Measurements from ENCODE around the gene EHHADH.
"Not testable (repeated sequence)": the region's sequence is repeated elsewhere in the genome, so short reads cannot be mapped to it uniquely, and the experiment has no call there.

Gene EHHADH

GRCh38 chr3:185250653-185251052, 3.2 kb downstream of the EHHADH start:
- no peak for DNase-seq

GRCh38 chr3:185250247-185250646, 3.6 kb downstream of the EHHADH start:
- no peak for DNase-seq

GRCh38 chr3:185242642-185243041, 11.2 kb downstream of the EHHADH start:
- DNase-seq: no peak

GRCh38 chr3:185236969-185237368, 16.9 kb downstream of the EHHADH start:
- DNase-seq: no peak

GRCh38 chr3:185233328-185233727, 20.5 kb downstream of the EHHADH start:
- DNase-seq: no peak

- not testable (repeated sequence) for DNase-seq
Observed at GRCh38 chr3:185226526-185226925, 27.3 kb downstream of the EHHADH start.

GRCh38 chr3:185225523-185225922, 28.3 kb downstream of the EHHADH start:
- DNase-seq: no peak

GRCh38 chr3:185225080-185225479, 28.8 kb downstream of the EHHADH start:
- no peak for DNase-seq

- no peak for DNase-seq
Observed at GRCh38 chr3:185221203-185221602, 32.6 kb downstream of the EHHADH start.

GRCh38 chr3:185216607-185216958, 37.3 kb downstream of the EHHADH start:
- no peak for DNase-seq

GRCh38 chr3:185215873-185216606, 37.8 kb downstream of the EHHADH start:
- DNase-seq: no peak

GRCh38 chr3:185212559-185212958, 41.3 kb downstream of the EHHADH start:
- DNase-seq: no peak

- DNase-seq: no peak
Observed at GRCh38 chr3:185212086-185212485, 41.8 kb downstream of the EHHADH start.

GRCh38 chr3:185210621-185211142, 43.2 kb downstream of the EHHADH start:
- no peak for DNase-seq

GRCh38 chr3:185208823-185209222, 45.0 kb downstream of the EHHADH start:
- no peak for DNase-seq

- DNase-seq: no peak
Observed at GRCh38 chr3:185207931-185208746, 45.7 kb downstream of the EHHADH start.

GRCh38 chr3:185207481-185207880, 46.4 kb downstream of the EHHADH start:
- no peak for DNase-seq

- DNase-seq: no peak
Observed at GRCh38 chr3:185205865-185206264, 48.0 kb downstream of the EHHADH start.

- DNase-seq: no peak
Observed at GRCh38 chr3:185204894-185205293, 49.0 kb downstream of the EHHADH start.

GRCh38 chr3:185200639-185201038, 53.2 kb downstream of the EHHADH start:
- no peak for DNase-seq

- no peak for DNase-seq
Observed at GRCh38 chr3:185199671-185200070, 54.2 kb downstream of the EHHADH start.

GRCh38 chr3:185199206-185199605, 54.6 kb downstream of the EHHADH start:
- DNase-seq: no peak

- no peak for DNase-seq
Observed at GRCh38 chr3:185197068-185197467, 56.8 kb downstream of the EHHADH start.

- no peak for DNase-seq
Observed at GRCh38 chr3:185195652-185196051, 58.2 kb downstream of the EHHADH start.
